ENCODE results near the gene HCFC1R1. TPM values are rescaled to one million over a fixed set of nuclear protein-coding genes. Genes with fewer than 3 reads are reported as not detected.

Gene HCFC1R1
- total RNA-seq, 1 experiment from 2014 or later: 61.3 TPM

DNA sequence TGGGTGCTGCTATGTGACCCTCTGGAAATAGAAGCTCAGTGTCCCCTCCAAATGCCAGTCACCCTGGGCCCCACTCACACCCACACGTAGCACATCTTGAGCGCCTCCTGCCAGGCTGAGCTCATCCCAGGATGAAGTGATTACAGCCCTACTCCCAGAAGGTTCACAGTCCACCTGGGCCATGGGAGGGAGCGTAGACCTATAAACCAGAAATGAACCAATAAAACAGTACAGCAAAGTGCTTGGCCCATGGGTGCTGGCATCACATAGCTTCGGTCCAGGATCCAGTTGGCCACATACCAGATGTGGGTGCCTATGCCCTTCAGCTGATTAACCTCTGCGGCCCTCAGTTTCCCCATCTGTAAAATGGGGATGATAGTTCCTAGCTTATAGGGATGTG lies 15.2 kb upstream of the HCFC1R1 start:
- Histone ChIP-seq H3K79me1 (ENCODE audit: insufficient read depth, low read depth, low read length, poor library complexity, severe bottlenecking) (no peaks in the 10 kb centered on the region), H2BK15ac (ENCODE audit: low read depth, low read length) (no peak overlapping the region), H3K23me2 (ENCODE audit: insufficient read length, low read depth, low read length, poor library complexity, severe bottlenecking) (peaks cover 7% of the 10 kb centered on the region), H4K5ac (ENCODE audit: insufficient read length, low read depth, low read length) (no peak overlapping the region), H2BK120ac (ENCODE audit: low read depth, low read length, poor library complexity, severe bottlenecking) (no peak overlapping the region), H4K20me1 (ENCODE audit: control insufficient read depth, insufficient read depth, insufficient read length) (no peaks in the 10 kb centered on the region), H3K4ac (ENCODE audit: low read depth, low read length) (no peak overlapping the region), H3K56ac (ENCODE audit: insufficient read length, low read depth, low read length) (no peak overlapping the region), H2AK5ac (ENCODE audit: insufficient read length, low read length) (no peak overlapping the region), H3K23ac (ENCODE audit: insufficient read length, low read depth, low read length) (no peak overlapping the region), H2BK20ac (ENCODE audit: low read depth, low read length, poor library complexity, severe bottlenecking) (no peak overlapping the region), H3K14ac (ENCODE audit: insufficient read depth, low read length) (no peak overlapping the region), H3K4me1 (ENCODE audit: insufficient read depth, low read length) (no peaks in the 10 kb centered on the region; the same call in 1 of the 2 replicates), H3K4me2 (ENCODE audit: insufficient read depth, insufficient read length, low read length) (no peak overlapping the region), H3K27ac (ENCODE audit: insufficient read length, low read depth, low read length) (no peak overlapping the region), H4K8ac (replicated peaks; ENCODE audit: insufficient read length, low read depth, low read length) (no peak overlapping the region), H2BK5ac (ENCODE audit: insufficient read length, low read length) (no peak overlapping the region), H2AFZ (ENCODE audit: low read length) (no peak overlapping the region), H3K27me3 (ENCODE audit: insufficient read depth, low read length) (no peaks in the 10 kb centered on the region), H3T11ph (ENCODE audit: low read length) (no peak overlapping the region), H3K9me3 (ENCODE audit: control insufficient read depth, low read depth, low read length) (no peaks in the 10 kb centered on the region), H4K91ac (ENCODE audit: insufficient read length, low read depth, low read length) (no peak overlapping the region), H3K9ac (ENCODE audit: extremely low read depth, insufficient read length, low read length) (no peak overlapping the region), H3K79me2 (ENCODE audit: insufficient read depth, low read length) (no peaks in the 10 kb centered on the region), H3K18ac (ENCODE audit: insufficient read length, low read depth, low read length) (peak overlapping the region; percentile 5), H2BK12ac (ENCODE audit: insufficient read length, low read depth, low read length) (no peak overlapping the region)
- DNase-seq: no peak
- Mint-ChIP-seq H3K36me3 (ENCODE audit: insufficient read depth in 1 of 3, low read depth in 3 of 3) (peaks cover 3 to 5% (median 3%) of the 10 kb centered on the region in 3 experiments; a peak in 3 of 7 replicates), H3K4me1 (peaks cover 19 to 20% of the 10 kb centered on the region in 2 experiments), H3K27me3 (ENCODE audit: low read depth) (peaks cover 44% of the 10 kb centered on the region), H3K27ac (no peak overlapping the region), H3K9me3 (no peaks in the 10 kb centered on the region), H3K4me3 (no peak overlapping the region)
- no CpG with 5 or more reads among the region's 5 CpGs for WGBS (ENCODE audit: extremely low coverage, insufficient read length, low lambda C conversion rate)
- TF ChIP-seq, protein P1, sequence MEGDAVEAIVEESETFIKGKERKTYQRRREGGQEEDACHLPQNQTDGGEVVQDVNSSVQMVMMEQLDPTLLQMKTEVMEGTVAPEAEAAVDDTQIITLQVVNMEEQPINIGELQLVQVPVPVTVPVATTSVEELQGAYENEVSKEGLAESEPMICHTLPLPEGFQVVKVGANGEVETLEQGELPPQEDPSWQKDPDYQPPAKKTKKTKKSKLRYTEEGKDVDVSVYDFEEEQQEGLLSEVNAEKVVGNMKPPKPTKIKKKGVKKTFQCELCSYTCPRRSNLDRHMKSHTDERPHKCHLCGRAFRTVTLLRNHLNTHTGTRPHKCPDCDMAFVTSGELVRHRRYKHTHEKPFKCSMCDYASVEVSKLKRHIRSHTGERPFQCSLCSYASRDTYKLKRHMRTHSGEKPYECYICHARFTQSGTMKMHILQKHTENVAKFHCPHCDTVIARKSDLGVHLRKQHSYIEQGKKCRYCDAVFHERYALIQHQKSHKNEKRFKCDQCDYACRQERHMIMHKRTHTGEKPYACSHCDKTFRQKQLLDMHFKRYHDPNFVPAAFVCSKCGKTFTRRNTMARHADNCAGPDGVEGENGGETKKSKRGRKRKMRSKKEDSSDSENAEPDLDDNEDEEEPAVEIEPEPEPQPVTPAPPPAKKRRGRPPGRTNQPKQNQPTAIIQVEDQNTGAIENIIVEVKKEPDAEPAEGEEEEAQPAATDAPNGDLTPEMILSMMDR (conservative IDR thresholded peaks at IDR 0.05): no peak

All from H9 (cell line).